ENCODE results near the gene RASGEF1B.

RASGEF1B gene

DNA sequence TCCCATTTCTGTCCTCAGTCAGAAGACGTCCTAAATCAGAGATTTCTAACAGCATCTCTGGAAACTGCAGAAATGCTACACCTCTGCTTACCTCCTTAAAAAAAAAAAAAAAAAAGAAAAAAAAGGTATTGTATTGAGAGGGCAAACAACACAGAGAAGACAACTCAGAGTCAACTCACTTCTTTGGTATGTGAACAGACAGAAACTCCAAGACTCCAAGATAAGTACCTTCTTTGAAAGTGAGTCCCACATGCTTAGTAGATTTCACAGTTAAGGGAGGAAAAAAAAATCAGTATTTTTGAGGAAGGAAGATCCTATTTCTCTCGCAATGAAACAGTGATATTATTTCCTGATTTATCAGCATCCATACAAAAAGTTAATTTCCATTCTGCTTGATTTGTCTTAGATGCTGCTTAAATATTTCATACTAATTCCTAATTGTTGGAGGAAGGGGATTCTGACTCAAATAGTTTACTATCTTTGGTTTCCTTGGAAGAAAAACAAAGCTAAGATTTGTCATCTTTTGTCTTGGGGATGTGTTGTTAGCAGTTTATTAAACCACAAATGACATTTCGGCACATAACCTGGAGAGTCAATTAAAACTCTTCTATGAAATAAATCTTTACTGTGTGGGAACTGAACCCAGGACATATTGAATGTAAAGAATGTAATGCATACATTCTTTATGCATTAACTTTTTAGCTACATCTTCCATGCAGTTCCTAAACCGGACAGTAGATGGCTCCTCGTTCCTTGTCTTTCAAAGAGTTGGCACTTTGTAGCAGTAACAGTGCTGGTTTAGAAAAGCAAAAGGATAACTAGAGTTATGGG, 4.7 kb downstream of the RASGEF1B start:
- in situ Hi-C loops (cut with HindIII; ENCODE audit: low sequenced_read_pairs), result no loop called here

GRCh38 chr4:81465406-81466340, 6.0 kb downstream of the RASGEF1B start:
- in situ Hi-C loops (cut with HindIII; ENCODE audit: low sequenced_read_pairs), result no loop called here

GRCh38 chr4:81460834-81461233, 10.9 kb downstream of the RASGEF1B start:
- in situ Hi-C loops (cut with HindIII; ENCODE audit: low sequenced_read_pairs), result no loop called here

DNA sequence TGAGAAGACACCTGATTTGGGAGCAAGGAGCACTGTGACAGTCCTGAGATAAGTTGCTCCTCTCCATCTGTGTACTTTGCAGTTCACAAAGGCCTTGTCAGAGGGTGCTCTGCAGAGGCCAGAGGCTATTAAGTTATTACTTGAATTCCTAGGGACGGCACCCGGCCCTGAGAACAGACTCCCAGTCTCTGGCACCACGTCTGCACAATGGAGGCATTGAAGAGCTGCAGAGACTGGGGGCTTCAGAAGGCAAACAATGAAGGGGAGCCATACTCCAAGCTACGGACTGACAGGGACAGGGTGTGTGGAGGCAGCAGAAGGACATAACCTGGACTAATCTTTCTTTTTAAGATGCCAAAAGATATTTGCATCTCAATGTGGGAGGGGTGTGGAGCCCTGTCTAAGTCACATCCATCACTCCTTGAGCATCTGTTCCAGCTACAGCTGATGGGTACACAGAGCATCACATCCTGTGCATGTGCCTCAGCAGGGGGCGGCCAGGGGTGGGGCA, 11.5 kb downstream of the RASGEF1B start:
- in situ Hi-C loops (cut with HindIII; ENCODE audit: low sequenced_read_pairs), result no loop called here

DNA sequence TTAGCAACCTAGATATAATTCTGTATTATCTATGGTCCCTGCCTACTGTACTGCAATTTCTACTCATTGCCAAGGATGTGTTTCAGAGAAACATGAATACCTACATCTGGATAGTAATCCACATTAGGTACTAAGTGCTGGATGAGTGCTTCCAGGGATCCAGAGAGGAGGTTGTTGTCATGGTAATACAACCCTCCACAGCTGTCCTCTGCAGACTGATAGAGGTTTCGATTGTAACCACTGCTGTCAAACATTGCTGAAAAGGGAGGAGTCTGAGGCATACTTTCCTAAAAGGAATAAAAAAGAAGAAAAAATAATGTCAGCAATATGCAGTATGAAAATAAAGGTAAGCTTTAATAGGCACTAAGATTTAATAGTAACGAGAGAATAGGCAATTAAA, 12.5 kb downstream of the RASGEF1B start:
- in situ Hi-C loops (cut with HindIII; ENCODE audit: low sequenced_read_pairs), result no loop called here

- in situ Hi-C loops (cut with HindIII; ENCODE audit: low sequenced_read_pairs), result no loop called here
Observed at GRCh38 chr4:81457921-81458520, 13.7 kb downstream of the RASGEF1B start.

- in situ Hi-C loops (cut with HindIII; ENCODE audit: low sequenced_read_pairs), result no loop called here
Observed at GRCh38 chr4:81457345-81457744, 14.4 kb downstream of the RASGEF1B start.

DNA sequence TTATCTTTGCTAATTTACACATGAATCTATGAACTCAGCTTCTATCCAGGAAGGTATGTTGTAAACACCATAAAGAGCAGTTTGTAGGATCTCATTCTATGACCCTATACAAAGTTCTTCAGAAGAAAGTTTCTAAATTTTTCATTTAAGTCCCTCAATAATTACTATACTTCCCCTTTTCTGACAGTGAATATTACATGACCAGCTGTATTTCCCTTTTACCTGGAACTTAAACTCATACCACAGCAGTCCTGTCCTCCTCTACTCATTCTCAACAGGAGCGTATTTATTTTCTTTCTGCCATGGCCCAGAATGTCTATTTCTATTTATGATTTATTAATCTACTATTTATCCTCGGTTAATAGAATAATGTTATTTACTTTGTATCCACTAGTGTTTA, 15.8 kb downstream of the RASGEF1B start:
- in situ Hi-C loops (cut with HindIII; ENCODE audit: low sequenced_read_pairs), result no loop called here

GRCh38 chr4:81454948-81455347, 16.8 kb downstream of the RASGEF1B start:
- in situ Hi-C loops (cut with HindIII; ENCODE audit: low sequenced_read_pairs), result no loop called here

GRCh38 chr4:81454499-81454898, 17.2 kb downstream of the RASGEF1B start:
- in situ Hi-C loops (cut with HindIII; ENCODE audit: low sequenced_read_pairs), result no loop called here

DNA sequence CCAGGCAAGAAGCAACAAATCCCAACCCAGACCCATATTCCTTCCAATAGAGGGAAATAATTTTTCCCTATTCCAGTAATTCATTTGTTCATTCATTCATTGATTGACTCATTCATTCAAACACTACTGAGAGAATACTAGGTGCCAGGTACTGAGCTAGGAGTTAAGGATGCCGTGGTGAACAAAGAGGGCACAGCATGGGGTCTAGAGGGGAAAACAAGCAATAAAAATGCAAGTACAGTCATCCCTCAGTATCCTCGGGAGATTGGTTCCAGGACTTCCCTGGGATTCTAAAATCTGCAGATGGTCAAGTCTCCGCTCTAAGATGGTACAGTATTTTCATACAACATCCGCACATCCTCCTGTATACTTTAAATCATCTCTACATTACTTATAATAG, 18.7 kb downstream of the RASGEF1B start:
- in situ Hi-C loops (cut with HindIII; ENCODE audit: low sequenced_read_pairs), result no loop called here

- in situ Hi-C loops (cut with HindIII; ENCODE audit: low sequenced_read_pairs), result no loop called here
Observed at GRCh38 chr4:81452452-81453006, 19.2 kb downstream of the RASGEF1B start.

DNA sequence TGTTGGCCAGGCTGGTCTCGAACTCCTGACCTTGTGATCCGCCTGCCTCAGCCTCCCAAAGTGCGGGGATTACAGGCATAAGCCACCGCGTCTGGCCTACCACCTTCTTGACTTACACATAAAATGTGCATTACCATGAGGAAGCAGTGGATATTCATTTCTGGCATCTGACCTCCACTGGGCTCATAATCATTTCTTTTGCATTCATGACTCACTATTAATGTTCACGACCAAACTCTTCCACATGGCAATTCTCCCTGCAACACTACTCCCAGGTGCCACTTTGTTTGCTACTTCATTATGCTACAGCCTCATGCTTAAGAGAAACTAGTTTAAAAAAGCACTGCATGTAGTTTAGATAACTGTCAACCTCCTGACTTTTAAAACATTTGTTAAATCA, 22.7 kb downstream of the RASGEF1B start:
- in situ Hi-C loops (cut with HindIII; ENCODE audit: low sequenced_read_pairs), result no loop called here

- in situ Hi-C loops (cut with HindIII; ENCODE audit: low sequenced_read_pairs), result no loop called here
Observed at GRCh38 chr4:81447566-81448229, 24.0 kb downstream of the RASGEF1B start.

- in situ Hi-C loops (cut with HindIII; ENCODE audit: low sequenced_read_pairs), result no loop called here
Observed at GRCh38 chr4:81446634-81447033, 25.1 kb downstream of the RASGEF1B start.

- in situ Hi-C loops (cut with HindIII; ENCODE audit: low sequenced_read_pairs), result no loop called here
Observed at GRCh38 chr4:81445196-81445595, 26.5 kb downstream of the RASGEF1B start.

- in situ Hi-C loops (cut with HindIII; ENCODE audit: low sequenced_read_pairs), result no loop called here
Observed at GRCh38 chr4:81442484-81443085, 29.1 kb downstream of the RASGEF1B start.

- in situ Hi-C loops (cut with HindIII; ENCODE audit: low sequenced_read_pairs), result no loop called here
Observed at GRCh38 chr4:81440949-81441348, 30.8 kb downstream of the RASGEF1B start.

- in situ Hi-C loops (cut with HindIII; ENCODE audit: low sequenced_read_pairs), result no loop called here
Observed at GRCh38 chr4:81436941-81437574, 34.6 kb downstream of the RASGEF1B start.

Measured in endothelial cell of hepatic sinusoid (primary cell).